ENCODE data around the gene RARRES2.

- TF ChIP-seq, protein P1, sequence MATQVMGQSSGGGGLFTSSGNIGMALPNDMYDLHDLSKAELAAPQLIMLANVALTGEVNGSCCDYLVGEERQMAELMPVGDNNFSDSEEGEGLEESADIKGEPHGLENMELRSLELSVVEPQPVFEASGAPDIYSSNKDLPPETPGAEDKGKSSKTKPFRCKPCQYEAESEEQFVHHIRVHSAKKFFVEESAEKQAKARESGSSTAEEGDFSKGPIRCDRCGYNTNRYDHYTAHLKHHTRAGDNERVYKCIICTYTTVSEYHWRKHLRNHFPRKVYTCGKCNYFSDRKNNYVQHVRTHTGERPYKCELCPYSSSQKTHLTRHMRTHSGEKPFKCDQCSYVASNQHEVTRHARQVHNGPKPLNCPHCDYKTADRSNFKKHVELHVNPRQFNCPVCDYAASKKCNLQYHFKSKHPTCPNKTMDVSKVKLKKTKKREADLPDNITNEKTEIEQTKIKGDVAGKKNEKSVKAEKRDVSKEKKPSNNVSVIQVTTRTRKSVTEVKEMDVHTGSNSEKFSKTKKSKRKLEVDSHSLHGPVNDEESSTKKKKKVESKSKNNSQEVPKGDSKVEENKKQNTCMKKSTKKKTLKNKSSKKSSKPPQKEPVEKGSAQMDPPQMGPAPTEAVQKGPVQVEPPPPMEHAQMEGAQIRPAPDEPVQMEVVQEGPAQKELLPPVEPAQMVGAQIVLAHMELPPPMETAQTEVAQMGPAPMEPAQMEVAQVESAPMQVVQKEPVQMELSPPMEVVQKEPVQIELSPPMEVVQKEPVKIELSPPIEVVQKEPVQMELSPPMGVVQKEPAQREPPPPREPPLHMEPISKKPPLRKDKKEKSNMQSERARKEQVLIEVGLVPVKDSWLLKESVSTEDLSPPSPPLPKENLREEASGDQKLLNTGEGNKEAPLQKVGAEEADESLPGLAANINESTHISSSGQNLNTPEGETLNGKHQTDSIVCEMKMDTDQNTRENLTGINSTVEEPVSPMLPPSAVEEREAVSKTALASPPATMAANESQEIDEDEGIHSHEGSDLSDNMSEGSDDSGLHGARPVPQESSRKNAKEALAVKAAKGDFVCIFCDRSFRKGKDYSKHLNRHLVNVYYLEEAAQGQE (IDR thresholded peaks at IDR 0.05): no peak
- no peak for TF ChIP-seq RAD21 (conservative IDR thresholded peaks at IDR 0.05 in 1 of 2, IDR thresholded peaks at IDR 0.05 in 1 of 2)
Observed at GRCh38 chr7:150370612-150371071, 29.2 kb upstream of the RARRES2 start.

All from A549 (cell line).